HepG2 (cell line): Measurements from ENCODE around the gene PEMT. TPM values are rescaled to one million over a fixed set of nuclear protein-coding genes. Genes with fewer than 3 reads are reported as not detected.

ENCODE experiments used
- ATAC-seq: fragments of 200-7000 bp; cut with Tn5 transposase; 3 replicates; pipeline ENCODE4 v1.9.1; 2020; ENCODE audit warnings: mild to moderate bottlenecking, moderate library complexity
- BruUV-seq: library from RNA; stranded (reverse); fragments of 400-500 nt; replicated peaks from 2 replicates; lab custom pipeline; 2021; lab: Mats Ljungman, UMichigan
- CTCF ChIA-PET: fragments of 300-600 bp; formaldehyde crosslinking; extraction: SDS; loops from one replicate; lab custom pipeline; 2021; ENCODE audit warnings: low total read pairs, inconsistent platforms, low intra/inter-chr PET ratio; lab: Yijun Ruan, JAX
- POLR2A ChIA-PET: fragments of 350-600 bp; sonication (Branson Sonifier 250); formaldehyde crosslinking; loops from one replicate; lab custom pipeline; 2020; ENCODE audit warnings: antibody characterized with exemption, inconsistent platforms; lab: Yijun Ruan, JAX
- DNase-seq: peaks from one replicate; pipeline ENCODE4 v3.0.0-alpha.2; 2015; ENCODE audit warnings: low spot score
- FAIRE-seq: peaks from 3 replicates; lab custom pipeline; 2011; peaks lifted over from hg19 to GRCh38; lab: Jason Lieb, UNC
- H2AFZ ChIP-seq: one replicate; pipeline ENCODE4 v1.6.1; 2011; ENCODE audit warnings: low read length, inconsistent platforms
- H3K27ac ChIP-seq: fragments of 300-600 bp; 3 replicates; pipeline ENCODE4 v1.8.0; 2011; ENCODE audit warnings: mixed run types, mild to moderate bottlenecking, mixed read lengths, low read length, inconsistent platforms; ENCODE audit not compliant: insufficient read depth; ENCODE audit errors: extremely low read length
- H3K27me3 ChIP-seq, 2 experiments: fragments of 200-600 bp in 1 of 2; 2 replicates in 1 of 2; 3 replicates in 1 of 2; pipeline versions ENCODE4 v1.6.0 to v1.8.0; 2011; ENCODE audit warnings: low read length in 2 of 2, mild to moderate bottlenecking in 2 of 2, moderate library complexity in 2 of 2, inconsistent platforms in 1 of 2; ENCODE audit not compliant: insufficient read depth in 2 of 2, control insufficient read depth in 1 of 2
- H3K36me3 ChIP-seq, 2 experiments: fragments of 200-600 bp in 1 of 2; replicated peaks in 1 of 2; 2 replicates in 1 of 2; 3 replicates in 1 of 2; pipeline versions ENCODE4 v1.5.1 to v1.8.0; 2011; ENCODE audit warnings: low read length in 2 of 2, inconsistent platforms in 1 of 2; ENCODE audit not compliant: insufficient read depth in 2 of 2, control insufficient read depth in 1 of 2
- H3K4me1 ChIP-seq: 2 replicates; pipeline ENCODE4 v1.5.1; 2012; ENCODE audit warnings: low read length, inconsistent platforms; ENCODE audit not compliant: insufficient read depth
- H3K4me2 ChIP-seq: 2 replicates; pipeline ENCODE4 v1.6.0; 2011; ENCODE audit warnings: low read depth, low read length, inconsistent platforms
- H3K4me3 ChIP-seq, 3 experiments: fragments of 200-600 bp in 1 of 3; sonication (generic), shearing (Covaris generic) in 1 of 3; replicated peaks in 1 of 3; 2 replicates each; pipeline ENCODE4 v1.5.1; 2011 to 2016; ENCODE audit warnings: low read length in 3 of 3, inconsistent platforms in 2 of 3, low read depth in 2 of 3, mild to moderate bottlenecking in 2 of 3, control low read depth in 1 of 3, mixed read lengths in 1 of 3; ENCODE audit not compliant: insufficient read depth in 1 of 3
- H3K79me2 ChIP-seq: one replicate; pipeline ENCODE4 v1.6.1; 2011; ENCODE audit warnings: low read length, inconsistent platforms; ENCODE audit not compliant: insufficient read depth
- H3K9ac ChIP-seq: 2 replicates; pipeline ENCODE4 v1.6.0; 2011; ENCODE audit warnings: mild to moderate bottlenecking, low read depth, low read length, inconsistent platforms; ENCODE audit not compliant: insufficient read depth
- H3K9me3 ChIP-seq: 2 replicates; pipeline ENCODE4 v1.5.1; 2012; ENCODE audit warnings: mild to moderate bottlenecking, low read length
- H4K20me1 ChIP-seq: 2 replicates; pipeline ENCODE4 v1.6.0; 2011; ENCODE audit warnings: inconsistent platforms, mild to moderate bottlenecking, low read length, moderate library complexity; ENCODE audit not compliant: insufficient read depth
- FOXP1 ChIP-seq, 2 experiments: fragments of 450-650 bp in 1 of 2; IDR thresholded peaks; 2 replicates each; pipeline ENCODE4 v1.6.1; 2017 to 2018; ENCODE audit warnings: antibody characterized with exemption in 1 of 2
- GABPB1 ChIP-seq: IDR thresholded peaks from 2 replicates; pipeline ENCODE4 v1.6.1; 2016; ENCODE audit warnings: mild to moderate bottlenecking, missing genetic modification reagents, moderate library complexity, missing compliant biosample characterization
- GTF2F1 ChIP-seq: fragments of 150-350 bp; IDR thresholded peaks from 2 replicates; pipeline ENCODE4 v1.6.1; 2014; ENCODE audit warnings: low read length
- HNRNPLL ChIP-seq: fragments of 200-400 bp; formaldehyde crosslinking; IDR thresholded peaks from 2 replicates; pipeline ENCODE4 v1.6.1; 2017; ENCODE audit warnings: mild to moderate bottlenecking, low read depth, low read length; ENCODE audit not compliant: poor library complexity, severe bottlenecking
- SAP130 ChIP-seq: IDR thresholded peaks from 2 replicates; pipeline ENCODE4 v1.6.1; 2016; ENCODE audit warnings: low read depth
- ZFP62 ChIP-seq: sonication (generic); formaldehyde crosslinking; IDR thresholded peaks from 2 replicates; pipeline ENCODE4 v1.4.0; 2020; ENCODE audit warnings: missing genetic modification reagents
- ZNF619 ChIP-seq: sonication (generic); formaldehyde crosslinking; IDR thresholded peaks from 2 replicates; pipeline ENCODE4 v1.4.0; 2020; ENCODE audit warnings: mild to moderate bottlenecking, missing genetic modification reagents
- ZNF674 ChIP-seq: sonication (generic); formaldehyde crosslinking; IDR thresholded peaks from 2 replicates; pipeline ENCODE4 v1.5.0; 2020; ENCODE audit warnings: low read depth, mild to moderate bottlenecking, missing genetic modification reagents
- ZSCAN12 ChIP-seq: sonication (generic); formaldehyde crosslinking; IDR thresholded peaks from 2 replicates; pipeline ENCODE4 v1.9.0; 2021; ENCODE audit warnings: mild to moderate bottlenecking, missing genetic modification reagents
- WGBS: methylation state at CpG from one replicate; pipeline ENCODE4 v1.1.6; 2017; ENCODE audit warnings: low lambda C conversion rate; 5-methylcytosine and 5-hydroxymethylcytosine counted together
- in situ Hi-C: cut with HindIII; loops from 2 replicates; pipeline ENCODE4 v1.10.0; 2017; ENCODE audit warnings: low pct_unique_long_range_greater_than_20kb; ENCODE audit not compliant: extremely low pct_ligation_motif_present
- intact Hi-C: fragments of 100-400 bp; cut with micrococcal nuclease; formaldehyde crosslinking; loops from one replicate; pipeline ENCODE4 v1.10.0; 2022; ENCODE audit not compliant: unreplicated experiment
- polyA plus RNA-seq, 8 experiments: library from polyadenylated mRNA; depleted of rRNA in 3 of 8; stranded (reverse) in 7 of 8; unstranded in 1 of 8; fragments of >200 nt; fragmentation: Illumina TruSeq in 4 of 8; extraction: Trizol in 4 of 8; gene quantifications; 2 replicates each; pipeline versions ENCODE4 v1.2.1 to v1.2.3, GENCODE V29; 2011 to 2016; ENCODE audit warnings: low read depth in 4 of 8, missing spikeins in 1 of 8, mixed read lengths in 1 of 8; ENCODE audit not compliant: insufficient read depth in 1 of 8
- total RNA-seq, 5 experiments: library from RNA; depleted of rRNA; stranded (reverse); fragments of >200 nt; fragmentation: Illumina TruSeq; extraction: Trizol; gene quantifications; 2 replicates each; pipeline ENCODE4 v1.2.3, GENCODE V29; 2016; ENCODE audit warnings: low read depth in 1 of 5

The PEMT gene
- total and polyA plus RNA-seq, 2 of the 13 experiments (the other 11 are each of a cell fraction or from before 2014, with no cell fraction given) = 31.7 to 43.6 TPM

GRCh38 chr17:17508646-17509591 is 82.6 kb downstream of the PEMT start:
- Histone ChIP-seq H3K4me3 (no peak overlapping the region), H3K9ac (no peak overlapping the region), H3K27ac (no peak overlapping the region), H2AFZ (no peak overlapping the region), H3K4me1 (no peaks in the 10 kb centered on the region), H3K9me3 (no peaks in the 10 kb centered on the region), H3K79me2 (no peaks in the 10 kb centered on the region), H3K36me3 (no peaks in the 10 kb centered on the region), H3K27me3 (no peaks in the 10 kb centered on the region), H4K20me1 (no peaks in the 10 kb centered on the region), H3K4me2 (no peak overlapping the region)
- no peak for TF ChIP-seq ZSCAN12 (CRISPR knock-in tag)
- no peak for TF ChIP-seq SAP130
- no peak for TF ChIP-seq ZNF674
- no peak for TF ChIP-seq ZFP62 (CRISPR knock-in tag)
- in situ Hi-C loops = loop anchor here (5.0 to 10.0 kb wide), 2 partner anchors 58 to 136 kb away; no protein-coding TSS in a partner anchor
- WGBS = 94% methylated on average over 26 of the region's 33 CpGs
- no TSS peak for BruUV-seq
- intact Hi-C loops = no loop called here
- ChIA-PET POLR2A (no interaction called here), CTCF (no interaction called here)
- DNase-seq (no peak), FAIRE-seq (no peak), ATAC-seq (no peak)

DNA sequence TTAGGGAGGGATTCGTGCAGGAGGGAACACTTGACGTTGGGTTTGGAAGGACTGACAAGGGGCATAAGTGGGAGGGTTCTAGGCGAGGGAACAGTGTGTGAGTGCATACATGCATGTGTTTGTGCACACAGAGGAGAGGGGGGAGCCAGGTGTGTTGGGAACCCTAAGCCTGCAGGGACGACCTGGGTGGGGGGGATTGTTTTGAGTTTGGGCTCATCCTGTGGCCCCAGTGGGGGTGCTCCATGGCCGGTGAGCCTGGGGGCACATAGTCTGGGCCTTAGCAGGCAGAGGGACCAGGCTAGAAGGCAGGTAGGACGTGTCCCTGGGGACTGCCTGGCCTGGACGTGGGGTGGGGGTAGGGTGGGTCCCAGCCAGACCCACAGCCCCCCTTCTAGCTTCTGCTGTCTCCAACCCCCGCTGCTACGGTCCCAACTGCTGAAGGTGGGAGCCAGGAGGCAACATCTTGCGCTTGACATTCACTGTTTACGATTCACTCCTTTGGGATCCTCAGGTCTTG is 83.4 kb downstream of the PEMT start:
- H3K4me1 ChIP-seq = no peaks in the 10 kb centered on the region
- DNase-seq (no peak), ATAC-seq (no peak), FAIRE-seq (no peak)
- H3K4me3 ChIP-seq = no peak overlapping the region
- intact Hi-C loops = no loop called here
- H3K79me2 ChIP-seq = no peaks in the 10 kb centered on the region
- H3K27ac ChIP-seq = no peak overlapping the region
- H3K9me3 ChIP-seq = no peaks in the 10 kb centered on the region
- H4K20me1 ChIP-seq = no peaks in the 10 kb centered on the region
- no peak overlapping the region for H3K4me2 ChIP-seq
- 94% methylated on average over 5 of the region's 11 CpGs for WGBS
- H3K9ac ChIP-seq = no peak overlapping the region
- no peak overlapping the region for H2AFZ ChIP-seq
- no peaks in the 10 kb centered on the region for H3K36me3 ChIP-seq
- peaks cover 0 to 2% of the 10 kb centered on the region in 2 experiments; a peak in 1 of 5 replicates for H3K27me3 ChIP-seq
- in situ Hi-C loops = loop anchor here (5.0 to 10.0 kb wide), 2 partner anchors 59 to 137 kb away; no protein-coding TSS in a partner anchor
- POLR2A ChIA-PET = no interaction called here
- TF ChIP-seq GABPB1 (CRISPR knock-in tag) (no peak), HNRNPLL (no peak), GTF2F1 (no peak), FOXP1 (IDR thresholded peaks at IDR 0.05) (no peak), FOXP1 (CRISPR knock-in tag; IDR thresholded peaks at IDR 0.05) (no peak), ZNF619 (CRISPR knock-in tag) (no peak)
- no TSS peak for BruUV-seq
- CTCF ChIA-PET = no interaction called here
